OCI-LY3 (cell line): Measurements from ENCODE around the gene KCNMA1.

Experiments
- EZH2phosphoT487 ChIP-seq: fragments of 200-600 bp; shearing (Covaris generic); IDR thresholded peaks from 2 replicates; pipeline ENCODE4 v1.6.1; 2018; ENCODE audit warnings: antibody characterized with exemption, mixed run types, low read depth
- TF ChIP-seq, protein P1 (sequence below): fragments of 200-600, 300-600 bp; sonication (generic); IDR thresholded peaks from 2 replicates; pipeline ENCODE4 v1.5.1; 2014; ENCODE audit warnings: antibody characterized with exemption, low read length, low read depth

DNA sequence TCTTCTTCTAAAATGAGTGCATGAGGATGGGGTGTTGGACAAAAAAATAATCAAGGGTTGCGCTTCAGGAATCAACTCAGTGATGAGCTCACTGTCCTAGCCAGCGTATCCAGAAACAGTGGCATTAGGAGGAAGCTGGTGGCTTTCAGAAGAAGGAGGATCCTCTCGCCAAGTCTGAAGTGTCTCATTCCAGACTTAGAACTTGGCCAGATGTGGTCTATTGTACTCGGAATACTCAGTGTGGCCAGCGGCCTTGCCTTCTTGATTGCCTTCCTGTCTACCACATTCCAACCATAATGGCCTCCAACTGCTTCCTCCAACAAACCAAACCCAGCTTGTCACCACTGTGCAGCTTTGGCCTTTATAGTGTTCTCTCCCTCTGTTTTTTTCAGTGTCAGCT is 732.4 kb downstream of the KCNMA1 start:
- TF ChIP-seq, protein P1, sequence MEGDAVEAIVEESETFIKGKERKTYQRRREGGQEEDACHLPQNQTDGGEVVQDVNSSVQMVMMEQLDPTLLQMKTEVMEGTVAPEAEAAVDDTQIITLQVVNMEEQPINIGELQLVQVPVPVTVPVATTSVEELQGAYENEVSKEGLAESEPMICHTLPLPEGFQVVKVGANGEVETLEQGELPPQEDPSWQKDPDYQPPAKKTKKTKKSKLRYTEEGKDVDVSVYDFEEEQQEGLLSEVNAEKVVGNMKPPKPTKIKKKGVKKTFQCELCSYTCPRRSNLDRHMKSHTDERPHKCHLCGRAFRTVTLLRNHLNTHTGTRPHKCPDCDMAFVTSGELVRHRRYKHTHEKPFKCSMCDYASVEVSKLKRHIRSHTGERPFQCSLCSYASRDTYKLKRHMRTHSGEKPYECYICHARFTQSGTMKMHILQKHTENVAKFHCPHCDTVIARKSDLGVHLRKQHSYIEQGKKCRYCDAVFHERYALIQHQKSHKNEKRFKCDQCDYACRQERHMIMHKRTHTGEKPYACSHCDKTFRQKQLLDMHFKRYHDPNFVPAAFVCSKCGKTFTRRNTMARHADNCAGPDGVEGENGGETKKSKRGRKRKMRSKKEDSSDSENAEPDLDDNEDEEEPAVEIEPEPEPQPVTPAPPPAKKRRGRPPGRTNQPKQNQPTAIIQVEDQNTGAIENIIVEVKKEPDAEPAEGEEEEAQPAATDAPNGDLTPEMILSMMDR = no peak
- TF ChIP-seq EZH2phosphoT487 = no peak
